HG02623 (cell line): ENCODE measurements around the gene CYGB.
"Not testable (repeated sequence)": the region's sequence is repeated elsewhere in the genome, so short reads cannot be mapped to it uniquely, and the experiment has no call there.

Experiments used
- ATAC-seq: cut with Tn5 transposase; IDR thresholded peaks from one replicate; pipeline ENCODE4 v1.9.1; 2021; ENCODE audit warnings: moderate library complexity; ENCODE audit not compliant: unreplicated experiment

The CYGB gene

GRCh38 chr17:76524598-76525512 lies 12.7 kb downstream of the CYGB start:
- ATAC-seq: no peak

- no peak for ATAC-seq
Observed at GRCh38 chr17:76523084-76524037, 14.1 kb downstream of the CYGB start.

GRCh38 chr17:76521683-76522082 lies 15.8 kb downstream of the CYGB start:
- not testable (repeated sequence) for ATAC-seq

GRCh38 chr17:76521262-76521661 lies 16.2 kb downstream of the CYGB start:
- ATAC-seq: no peak

- no peak for ATAC-seq
Observed at GRCh38 chr17:76519048-76519966, 18.2 kb downstream of the CYGB start.

- ATAC-seq: no peak
Observed at GRCh38 chr17:76517638-76518038, 19.9 kb downstream of the CYGB start.

- no peak for ATAC-seq
Observed at GRCh38 chr17:76515274-76515949, 22.1 kb downstream of the CYGB start.

GRCh38 chr17:76514355-76514754 lies 23.2 kb downstream of the CYGB start:
- ATAC-seq: not testable (repeated sequence)

GRCh38 chr17:76513306-76513692 lies 24.2 kb downstream of the CYGB start:
- no peak for ATAC-seq

GRCh38 chr17:76512366-76513305 lies 24.9 kb downstream of the CYGB start:
- no peak for ATAC-seq

GRCh38 chr17:76511668-76512365 lies 25.7 kb downstream of the CYGB start:
- ATAC-seq: no peak

- ATAC-seq: no peak
Observed at GRCh38 chr17:76510831-76511244, 26.7 kb downstream of the CYGB start.

GRCh38 chr17:76508472-76509063 lies 28.9 kb downstream of the CYGB start:
- not testable (repeated sequence) for ATAC-seq

- ATAC-seq: no peak
Observed at GRCh38 chr17:76506408-76507345, 30.8 kb downstream of the CYGB start.

GRCh38 chr17:76504117-76504516 lies 33.4 kb downstream of the CYGB start:
- ATAC-seq: no peak

GRCh38 chr17:76502341-76503211 lies 34.9 kb downstream of the CYGB start:
- no peak for ATAC-seq
